ENCODE measurements around the gene RPL15. TPM values are rescaled to one million over a fixed set of nuclear protein-coding genes. Genes with fewer than 3 reads are reported as not detected.
"Not testable (repeated sequence)": the region's sequence is repeated elsewhere in the genome, so short reads cannot be mapped to it uniquely, and the experiment has no call there.

Gene RPL15
- total RNA-seq, 2 donors from 2014 or later = 2,452 to 2,630 TPM

DNA sequence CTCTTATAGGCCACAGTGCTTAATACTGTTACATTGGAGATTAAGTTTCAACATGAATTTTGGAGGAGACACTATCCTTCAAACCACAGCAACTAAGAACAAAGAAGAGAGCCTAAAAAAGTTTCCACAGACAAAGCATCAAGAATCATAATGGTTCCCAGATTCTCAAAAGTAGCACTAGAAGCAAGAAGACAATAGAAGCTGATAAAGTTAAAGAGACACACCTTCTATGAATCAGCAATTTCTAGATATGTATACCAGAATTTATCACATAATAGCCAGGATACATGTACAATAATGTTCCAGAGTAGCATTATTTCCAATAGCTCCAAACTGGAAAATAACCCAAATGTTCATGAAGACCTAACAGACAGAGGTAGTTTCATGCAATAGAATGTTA, 12.4 kb upstream of the RPL15 start:
- H3K27ac Mint-ChIP-seq = no peak overlapping the region
- H3K4me1 Mint-ChIP-seq (ENCODE audit: low read depth) = no peaks in the 10 kb centered on the region
- H3K36me3 Mint-ChIP-seq (ENCODE audit: insufficient read depth in 2 of 2) = peaks cover 7 to 9% of the 10 kb centered on the region in 2 donors
- H3K4me3 Mint-ChIP-seq = no peak overlapping the region
- peaks cover 0 to 2% of the 10 kb centered on the region in 2 donors for H3K9me3 Mint-ChIP-seq
- ATAC-seq (replicated peaks in 1 of 2) (no peak), DNase-seq (no peak)
- no peaks in the 10 kb centered on the region for H3K27me3 Mint-ChIP-seq (ENCODE audit: low read depth)

GRCh38 chr3:23909341-23909740, 7.6 kb upstream of the RPL15 start:
- ATAC-seq (replicated peaks in 1 of 2) = no peak

DNA sequence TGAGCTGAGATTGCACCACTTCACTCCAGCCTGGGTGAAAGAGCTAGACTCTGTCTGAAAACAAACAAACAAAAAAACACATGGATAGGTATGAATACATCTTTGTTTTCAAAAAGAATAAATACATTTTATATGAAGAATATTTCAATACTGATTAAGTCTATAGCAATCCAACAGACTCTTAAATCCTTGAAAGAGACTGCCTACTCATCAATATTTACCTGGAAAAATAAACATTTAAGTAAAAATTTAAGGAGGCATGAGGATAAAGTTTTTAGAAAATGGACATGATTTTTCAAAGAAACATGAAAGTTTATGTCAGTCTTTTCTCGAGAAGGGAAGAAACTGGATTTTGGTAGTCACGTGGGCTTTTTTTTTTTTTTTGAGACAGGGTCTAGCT, 5.5 kb upstream of the RPL15 start:
- no peak for DNase-seq
- H3K4me3 Mint-ChIP-seq = no peak overlapping the region
- ATAC-seq (replicated peaks in 1 of 2) = no peak
- H3K27ac Mint-ChIP-seq = no peak overlapping the region
- peaks cover 25% of the 10 kb centered on the region for H3K4me1 Mint-ChIP-seq (ENCODE audit: low read depth)
- no peaks in the 10 kb centered on the region for H3K27me3 Mint-ChIP-seq (ENCODE audit: low read depth)
- no peaks in the 10 kb centered on the region for H3K9me3 Mint-ChIP-seq
- H3K36me3 Mint-ChIP-seq (ENCODE audit: insufficient read depth in 2 of 2) = peaks cover 0 to 3% of the 10 kb centered on the region in 2 donors

More at GRCh38 chr3:23909341-23909740, 7.6 kb upstream of the RPL15 start:
- no peaks in the 10 kb centered on the region for H3K27me3 Mint-ChIP-seq (ENCODE audit: low read depth)
- no peak for DNase-seq
- H3K36me3 Mint-ChIP-seq (ENCODE audit: insufficient read depth in 2 of 2) = peaks cover 0 to 5% of the 10 kb centered on the region in 2 donors
- H3K4me1 Mint-ChIP-seq (ENCODE audit: low read depth) = peaks cover 7% of the 10 kb centered on the region
- H3K27ac Mint-ChIP-seq = no peak overlapping the region
- H3K9me3 Mint-ChIP-seq = no peaks in the 10 kb centered on the region
- no peak overlapping the region for H3K4me3 Mint-ChIP-seq

DNA sequence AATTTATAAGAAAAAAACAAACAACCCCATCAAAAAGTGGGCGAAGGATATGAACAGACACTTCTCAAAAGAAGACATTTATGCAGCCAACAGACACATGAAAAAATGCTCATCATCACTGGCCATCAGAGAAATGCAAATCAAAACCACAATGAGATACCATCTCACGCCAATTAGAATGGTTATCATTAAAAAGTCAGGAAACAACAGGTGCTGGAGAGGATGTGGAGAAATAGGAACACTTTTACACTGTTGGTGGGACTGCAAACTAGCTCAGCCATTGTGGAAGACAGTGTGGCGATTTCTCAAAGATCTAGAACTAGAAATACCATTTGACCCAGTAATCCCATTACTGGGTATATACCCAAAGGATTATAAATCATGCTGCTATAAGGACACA, 4.6 kb upstream of the RPL15 start:
- peaks cover 25% of the 10 kb centered on the region for H3K4me1 Mint-ChIP-seq (ENCODE audit: low read depth)
- not testable (repeated sequence) for H3K36me3 Mint-ChIP-seq (ENCODE audit: insufficient read depth in 2 of 2); H3K27me3 Mint-ChIP-seq (ENCODE audit: low read depth); H3K27ac Mint-ChIP-seq; H3K9me3 Mint-ChIP-seq; ATAC-seq (replicated peaks in 1 of 2); H3K4me3 Mint-ChIP-seq; DNase-seq

GRCh38 chr3:23913182-23913581, 3.8 kb upstream of the RPL15 start:
- DNase-seq = no peak
- no peaks in the 10 kb centered on the region for H3K27me3 Mint-ChIP-seq (ENCODE audit: low read depth)
- peaks cover 32% of the 10 kb centered on the region for H3K4me1 Mint-ChIP-seq (ENCODE audit: low read depth)
- peaks cover 13 to 14% of the 10 kb centered on the region in 2 donors for H3K36me3 Mint-ChIP-seq (ENCODE audit: insufficient read depth in 2 of 2)
- H3K4me3 Mint-ChIP-seq = no peak overlapping the region
- no peak for ATAC-seq (replicated peaks in 1 of 2)
- H3K9me3 Mint-ChIP-seq = no peaks in the 10 kb centered on the region
- no peak overlapping the region for H3K27ac Mint-ChIP-seq

DNA sequence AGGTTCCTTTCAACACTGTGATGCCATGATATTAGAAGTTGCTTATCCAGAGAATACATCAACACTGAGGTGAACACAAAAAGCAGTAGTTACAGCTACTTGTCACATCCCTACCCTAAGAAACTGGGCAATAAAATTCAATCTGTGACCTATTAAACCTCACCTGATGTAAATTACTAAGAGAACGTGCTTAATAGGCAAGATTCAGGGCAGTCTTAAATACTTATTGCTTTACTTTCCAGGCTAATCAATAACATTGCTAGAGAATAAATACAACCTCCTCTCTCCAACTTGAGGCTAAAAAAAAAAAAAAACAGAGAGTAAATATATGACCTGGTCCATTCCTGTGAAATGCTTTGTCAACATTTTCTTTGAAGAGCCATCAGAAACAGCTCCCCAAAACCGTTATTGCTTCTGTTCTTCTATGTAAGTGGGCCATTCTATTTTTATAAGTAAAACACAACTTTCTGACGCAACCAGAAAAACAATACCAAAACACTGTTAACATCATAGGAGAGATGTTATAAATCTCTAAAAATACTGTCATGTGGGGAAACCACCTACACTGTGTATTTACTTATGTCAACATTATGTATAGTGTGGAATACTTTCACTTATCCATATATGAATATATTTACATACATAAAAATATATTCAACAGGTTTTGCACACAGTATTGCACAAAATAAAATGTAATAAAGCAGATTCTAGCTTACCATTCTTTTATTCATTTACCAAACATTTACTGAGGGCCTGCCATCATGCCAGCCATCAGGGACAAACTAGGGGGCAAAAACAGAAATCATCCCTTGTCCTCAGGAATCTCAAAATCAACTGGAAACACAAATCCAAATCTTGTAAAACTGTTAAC, 2.8 kb upstream of the RPL15 start:
- no peak for ATAC-seq (replicated peaks in 1 of 2)

GRCh38 chr3:23915537-23916108, 1.3 kb upstream of the RPL15 start:
- DNase-seq = no peak
- Mint-ChIP-seq H3K9me3 (no peaks in the 10 kb centered on the region), H3K27ac (peak overlapping the region; percentile 13), H3K36me3 (ENCODE audit: insufficient read depth in 2 of 2) (peaks cover 24 to 36% of the 10 kb centered on the region in 2 donors), H3K27me3 (ENCODE audit: low read depth) (no peaks in the 10 kb centered on the region), H3K4me1 (ENCODE audit: low read depth) (peaks cover 56% of the 10 kb centered on the region), H3K4me3 (peak overlapping the region; percentile 98 to 99)
- ATAC-seq (replicated peaks in 1 of 2) = no peak

More for the DNA sequence above, 2.8 kb upstream of the RPL15 start:
- no peak overlapping the region for H3K4me3 Mint-ChIP-seq
- no peak overlapping the region for H3K27ac Mint-ChIP-seq
- peaks cover 17 to 23% of the 10 kb centered on the region in 2 donors for H3K36me3 Mint-ChIP-seq (ENCODE audit: insufficient read depth in 2 of 2)
- no peak for DNase-seq
- peaks cover 41% of the 10 kb centered on the region for H3K4me1 Mint-ChIP-seq (ENCODE audit: low read depth)
- H3K27me3 Mint-ChIP-seq (ENCODE audit: low read depth) = no peaks in the 10 kb centered on the region
- no peaks in the 10 kb centered on the region for H3K9me3 Mint-ChIP-seq

DNA sequence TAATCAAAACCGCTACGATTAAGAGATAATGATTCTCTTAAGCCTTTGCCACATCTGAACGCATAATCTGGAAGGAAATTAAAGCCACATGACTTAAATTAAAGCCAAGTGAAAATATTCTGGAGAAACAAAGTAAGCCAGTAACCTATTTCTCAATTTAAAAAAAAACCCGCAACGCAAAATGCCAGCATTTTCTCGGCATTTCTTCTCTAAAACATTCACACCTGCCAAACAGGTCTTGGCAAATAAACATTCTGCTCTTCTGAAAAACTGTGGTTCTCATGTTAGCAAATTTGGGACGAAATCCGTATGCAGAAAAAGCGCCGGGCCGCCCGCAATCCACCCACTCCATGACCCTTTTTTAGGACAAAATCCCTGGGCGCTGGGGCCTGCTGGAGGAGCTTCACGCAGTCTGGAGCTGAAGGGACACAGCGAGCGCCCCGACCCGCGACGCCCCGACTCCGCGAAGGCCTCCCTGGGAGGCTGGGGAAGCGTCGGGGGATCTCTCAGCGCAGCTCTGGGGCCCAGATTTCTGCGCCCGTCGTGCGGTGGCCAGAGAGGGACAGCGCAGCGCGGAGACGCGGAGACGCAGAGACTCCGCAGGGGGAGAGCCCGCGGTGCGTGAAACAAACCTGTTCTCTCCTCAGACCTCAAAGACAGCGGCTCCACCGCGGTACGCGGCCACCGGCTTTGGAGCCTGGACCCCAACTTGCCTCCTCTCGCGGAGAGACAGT, 613 bp upstream of the RPL15 start:
- ATAC-seq (replicated peaks in 1 of 2) (peak; percentile 56 to 60), DNase-seq (no peak)
- Mint-ChIP-seq H3K27me3 (ENCODE audit: low read depth) (no peaks in the 10 kb centered on the region), H3K4me1 (ENCODE audit: low read depth) (peaks cover 59% of the 10 kb centered on the region), H3K27ac (no peak overlapping the region), H3K36me3 (ENCODE audit: insufficient read depth in 2 of 2) (peaks cover 24 to 35% of the 10 kb centered on the region in 2 donors), H3K9me3 (no peaks in the 10 kb centered on the region), H3K4me3 (peak overlapping the region; percentile 98 to 99)

DNA sequence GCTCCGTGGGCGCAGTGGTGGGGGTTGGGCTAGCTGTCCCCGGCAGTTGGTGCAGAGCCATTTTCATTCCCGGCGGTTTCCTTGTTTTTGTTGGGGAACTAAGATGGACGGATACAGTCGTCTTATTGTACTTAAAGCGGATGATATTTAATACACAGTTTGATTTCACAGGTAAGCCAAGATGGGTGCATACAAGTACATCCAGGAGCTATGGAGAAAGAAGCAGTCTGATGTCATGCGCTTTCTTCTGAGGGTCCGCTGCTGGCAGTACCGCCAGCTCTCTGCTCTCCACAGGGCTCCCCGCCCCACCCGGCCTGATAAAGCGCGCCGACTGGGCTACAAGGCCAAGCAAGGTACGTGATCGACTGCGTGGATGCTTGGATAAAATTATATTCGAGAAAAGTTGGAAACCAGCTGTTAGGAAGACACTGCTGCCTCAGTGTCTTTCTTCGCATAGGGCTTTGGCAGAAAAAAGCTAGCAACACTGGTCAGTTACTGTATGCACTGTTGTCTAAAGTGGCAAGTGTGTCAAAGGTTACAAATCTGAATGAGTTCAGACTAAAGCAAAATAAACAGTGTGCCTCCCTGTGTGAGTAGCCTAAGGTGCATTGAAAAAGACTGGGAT, 859 bp downstream of the RPL15 start:
- DNase-seq; H3K27me3 Mint-ChIP-seq (ENCODE audit: low read depth); H3K9me3 Mint-ChIP-seq; ATAC-seq (replicated peaks in 1 of 2): not testable (repeated sequence)
- Mint-ChIP-seq H3K27ac (peak overlapping the region; percentile 99), H3K4me1 (ENCODE audit: low read depth) (peaks cover 59% of the 10 kb centered on the region), H3K36me3 (ENCODE audit: insufficient read depth in 2 of 2) (peaks cover 24 to 36% of the 10 kb centered on the region in 2 donors), H3K4me3 (peak overlapping the region; percentile 98 to 99)

DNA sequence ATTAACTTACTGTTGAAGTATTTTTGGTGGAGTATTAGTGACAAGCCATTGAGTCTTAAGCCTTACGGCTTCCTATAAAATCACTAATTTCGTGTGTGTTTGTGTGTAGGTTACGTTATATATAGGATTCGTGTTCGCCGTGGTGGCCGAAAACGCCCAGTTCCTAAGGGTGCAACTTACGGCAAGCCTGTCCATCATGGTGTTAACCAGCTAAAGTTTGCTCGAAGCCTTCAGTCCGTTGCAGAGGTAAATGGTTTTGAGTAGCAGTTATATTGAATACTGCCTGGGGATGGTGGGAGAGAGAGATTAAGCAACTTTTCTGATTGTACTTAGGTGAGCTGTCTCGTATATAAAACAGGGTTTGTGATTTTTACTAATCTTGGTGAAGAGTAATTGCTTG, 1.4 kb downstream of the RPL15 start:
- peak overlapping the region; percentile 98 to 99 for H3K4me3 Mint-ChIP-seq
- not testable (repeated sequence) for H3K27me3 Mint-ChIP-seq (ENCODE audit: low read depth); H3K9me3 Mint-ChIP-seq; DNase-seq; ATAC-seq (replicated peaks in 1 of 2)
- H3K27ac Mint-ChIP-seq = peak overlapping the region; percentile 99
- H3K36me3 Mint-ChIP-seq (ENCODE audit: insufficient read depth in 2 of 2) = peaks cover 24 to 36% of the 10 kb centered on the region in 2 donors
- H3K4me1 Mint-ChIP-seq (ENCODE audit: low read depth) = peaks cover 59% of the 10 kb centered on the region

- no peak for ATAC-seq (replicated peaks in 1 of 2)
- peak overlapping the region; percentile 50 for H3K27ac Mint-ChIP-seq
- no peak for DNase-seq
- H3K9me3 Mint-ChIP-seq = no peaks in the 10 kb centered on the region
- H3K36me3 Mint-ChIP-seq (ENCODE audit: insufficient read depth in 2 of 2) = peaks cover 24 to 36% of the 10 kb centered on the region in 2 donors
- peak overlapping the region; percentile 98 to 99 for H3K4me3 Mint-ChIP-seq
- H3K27me3 Mint-ChIP-seq (ENCODE audit: low read depth) = no peaks in the 10 kb centered on the region
- H3K4me1 Mint-ChIP-seq (ENCODE audit: low read depth) = peaks cover 50% of the 10 kb centered on the region
Measured at GRCh38 chr3:23919628-23920027, 2.7 kb downstream of the RPL15 start.

- H3K27me3 Mint-ChIP-seq (ENCODE audit: low read depth) = no peaks in the 10 kb centered on the region
- peaks cover 24 to 36% of the 10 kb centered on the region in 2 donors for H3K36me3 Mint-ChIP-seq (ENCODE audit: insufficient read depth in 2 of 2)
- H3K27ac Mint-ChIP-seq = peak overlapping the region; percentile 64
- ATAC-seq (replicated peaks in 1 of 2) (no peak), DNase-seq (no peak)
- H3K4me3 Mint-ChIP-seq = peak overlapping the region; percentile 15 to 99
- H3K9me3 Mint-ChIP-seq = no peaks in the 10 kb centered on the region
- H3K4me1 Mint-ChIP-seq (ENCODE audit: low read depth) = peaks cover 44% of the 10 kb centered on the region
Measured at GRCh38 chr3:23920151-23920655, 3.3 kb downstream of the RPL15 start.
